Eye (tissue), 1 donor: ENCODE data around the gene SLC5A12.

ENCODE experiments used
- DNase-seq: peaks from one replicate; pipeline ENCODE4 v3.0.0-alpha.2; 2015

The SLC5A12 gene

GRCh38 chr11:26721948-26722475 lies at the start of gene SLC5A12:
TSS of gene SLC5A12 (minus strand) at chr11:26722060. CDS start at chr11:26721714, 346 bp downstream.
- DNase-seq, result no peak

- DNase-seq, result no peak
Measured at GRCh38 chr11:26769027-26769426, 47.2 kb upstream of the SLC5A12 start.

- no peak for DNase-seq
Measured at GRCh38 chr11:26767060-26767459, 45.2 kb upstream of the SLC5A12 start.

GRCh38 chr11:26765323-26765722 lies 43.5 kb upstream of the SLC5A12 start:
- DNase-seq, result no peak

GRCh38 chr11:26764825-26765224 lies 43.0 kb upstream of the SLC5A12 start:
- no peak for DNase-seq

GRCh38 chr11:26764315-26764714 lies 42.5 kb upstream of the SLC5A12 start:
- no peak for DNase-seq

- DNase-seq, result no peak
Measured at GRCh38 chr11:26762089-26762488, 40.2 kb upstream of the SLC5A12 start.

GRCh38 chr11:26761361-26761809 lies 39.5 kb upstream of the SLC5A12 start:
- DNase-seq, result no peak

- DNase-seq, result no peak
Measured at GRCh38 chr11:26757995-26758394, 36.1 kb upstream of the SLC5A12 start.

GRCh38 chr11:26755762-26756161 lies 33.9 kb upstream of the SLC5A12 start:
- DNase-seq, result peak; percentile 6

GRCh38 chr11:26753723-26754504 lies 32.1 kb upstream of the SLC5A12 start:
- peak; percentile 88 for DNase-seq

- no peak for DNase-seq
Measured at GRCh38 chr11:26749927-26750326, 28.1 kb upstream of the SLC5A12 start.

GRCh38 chr11:26743622-26744021 lies 21.8 kb upstream of the SLC5A12 start:
- no peak for DNase-seq

- DNase-seq, result no peak
Measured at GRCh38 chr11:26742966-26743365, 21.1 kb upstream of the SLC5A12 start.

- DNase-seq, result no peak
Measured at GRCh38 chr11:26741036-26741435, 19.2 kb upstream of the SLC5A12 start.

- no peak for DNase-seq
Measured at GRCh38 chr11:26739366-26740073, 17.7 kb upstream of the SLC5A12 start.

- DNase-seq, result no peak
Measured at GRCh38 chr11:26734691-26735090, 12.8 kb upstream of the SLC5A12 start.

- no peak for DNase-seq
Measured at GRCh38 chr11:26731084-26731456, 9.2 kb upstream of the SLC5A12 start.

- DNase-seq, result no peak
Measured at GRCh38 chr11:26730414-26731083, 8.7 kb upstream of the SLC5A12 start.

- no peak for DNase-seq
Measured at GRCh38 chr11:26729284-26729683, 7.4 kb upstream of the SLC5A12 start.

GRCh38 chr11:26726960-26727359 lies 5.1 kb upstream of the SLC5A12 start:
- DNase-seq, result no peak

GRCh38 chr11:26719998-26720397 lies 1.9 kb downstream of the SLC5A12 start:
- DNase-seq, result no peak

- no peak for DNase-seq
Measured at GRCh38 chr11:26719289-26719973, 2.4 kb downstream of the SLC5A12 start.
